Measurements from ENCODE around the gene TMEM175. TPM values are rescaled to one million over a fixed set of nuclear protein-coding genes. Genes with fewer than 3 reads are reported as not detected.

The TMEM175 gene
- total RNA-seq, 2 experiments from 2014 or later: 23.4 to 37.2 TPM

GRCh38 chr4:892780-893179, 39.5 kb upstream of the TMEM175 start:
- Mint-ChIP-seq H3K27ac (no peak overlapping the region), H3K4me3 (no peak overlapping the region), H3K9me3 (ENCODE audit: low read depth) (peaks cover under 1% of the 10 kb centered on the region), H3K27me3 (no peaks in the 10 kb centered on the region), H3K4me1 (no peaks in the 10 kb centered on the region), H3K36me3 (peaks cover 27% of the 10 kb centered on the region)
- no peak for DNase-seq
- CTCF ChIA-PET: interaction anchor here (1.1 kb wide), 1 partner anchor 10 kb away, joined by 3 read pairs; no protein-coding TSS in a partner anchor
- ATAC-seq: no peak

- no peaks in the 10 kb centered on the region for H3K9me3 Mint-ChIP-seq (ENCODE audit: low read depth)
- H3K4me1 Mint-ChIP-seq: no peaks in the 10 kb centered on the region
- ATAC-seq (no peak), DNase-seq (no peak)
- no peak overlapping the region for H3K27ac Mint-ChIP-seq
- H3K27me3 Mint-ChIP-seq: no peaks in the 10 kb centered on the region
- peaks cover 21% of the 10 kb centered on the region for H3K36me3 Mint-ChIP-seq
- CTCF ChIA-PET: no interaction called here
- H3K4me3 Mint-ChIP-seq: no peak overlapping the region
Measured at GRCh38 chr4:893276-893994, 38.8 kb upstream of the TMEM175 start.

GRCh38 chr4:893995-894705, 38.1 kb upstream of the TMEM175 start:
- Mint-ChIP-seq H3K27me3 (no peaks in the 10 kb centered on the region), H3K4me3 (no peak overlapping the region), H3K27ac (no peak overlapping the region), H3K36me3 (peaks cover 17% of the 10 kb centered on the region), H3K9me3 (ENCODE audit: low read depth) (no peaks in the 10 kb centered on the region), H3K4me1 (no peaks in the 10 kb centered on the region)
- CTCF ChIA-PET: interaction anchor here (1.5 kb wide), 1 partner anchor 152 kb away, joined by 4 read pairs; no protein-coding TSS in a partner anchor
- DNase-seq: no peak
- no peak for ATAC-seq

GRCh38 chr4:895596-895995, 36.7 kb upstream of the TMEM175 start:
- Mint-ChIP-seq H3K4me3 (no peak overlapping the region), H3K4me1 (no peaks in the 10 kb centered on the region), H3K36me3 (peaks cover 9% of the 10 kb centered on the region), H3K27ac (no peak overlapping the region), H3K27me3 (no peaks in the 10 kb centered on the region), H3K9me3 (ENCODE audit: low read depth) (no peaks in the 10 kb centered on the region)
- no peak for ATAC-seq
- CTCF ChIA-PET: interaction anchor here (1.5 kb wide), 1 partner anchor 153 kb away, joined by 4 read pairs; no protein-coding TSS in a partner anchor
- DNase-seq: no peak

GRCh38 chr4:896216-896615, 36.0 kb upstream of the TMEM175 start:
- no peak overlapping the region for H3K27ac Mint-ChIP-seq
- no peaks in the 10 kb centered on the region for H3K9me3 Mint-ChIP-seq (ENCODE audit: low read depth)
- no peaks in the 10 kb centered on the region for H3K27me3 Mint-ChIP-seq
- H3K4me3 Mint-ChIP-seq: no peak overlapping the region
- no peaks in the 10 kb centered on the region for H3K4me1 Mint-ChIP-seq
- DNase-seq: no peak
- H3K36me3 Mint-ChIP-seq: peaks cover 6% of the 10 kb centered on the region
- ATAC-seq: no peak
- CTCF ChIA-PET: interaction anchor here (1.5 kb wide), 1 partner anchor 154 kb away, joined by 4 read pairs; no protein-coding TSS in a partner anchor

GRCh38 chr4:896630-897029, 35.6 kb upstream of the TMEM175 start:
- no peak overlapping the region for H3K4me3 Mint-ChIP-seq
- H3K9me3 Mint-ChIP-seq (ENCODE audit: low read depth): no peaks in the 10 kb centered on the region
- H3K27me3 Mint-ChIP-seq: no peaks in the 10 kb centered on the region
- no peak for ATAC-seq
- H3K4me1 Mint-ChIP-seq: no peaks in the 10 kb centered on the region
- CTCF ChIA-PET: interaction anchor here (0.8 kb wide), 1 partner anchor 241 kb away, joined by 3 read pairs; no protein-coding TSS in a partner anchor
- DNase-seq: no peak
- H3K27ac Mint-ChIP-seq: no peak overlapping the region
- H3K36me3 Mint-ChIP-seq: peaks cover 6% of the 10 kb centered on the region

- ATAC-seq (no peak), DNase-seq (no peak)
- H3K27ac Mint-ChIP-seq: no peak overlapping the region
- no peak overlapping the region for H3K4me3 Mint-ChIP-seq
- CTCF ChIA-PET: no interaction called here
- H3K27me3 Mint-ChIP-seq: no peaks in the 10 kb centered on the region
- no peaks in the 10 kb centered on the region for H3K4me1 Mint-ChIP-seq
- H3K36me3 Mint-ChIP-seq: peaks cover 10% of the 10 kb centered on the region
- no peaks in the 10 kb centered on the region for H3K9me3 Mint-ChIP-seq (ENCODE audit: low read depth)
Measured at GRCh38 chr4:898123-898522, 34.1 kb upstream of the TMEM175 start.

GRCh38 chr4:898869-899555, 33.2 kb upstream of the TMEM175 start:
- ATAC-seq (no peak), DNase-seq (no peak)
- CTCF ChIA-PET: no interaction called here
- Mint-ChIP-seq H3K9me3 (ENCODE audit: low read depth) (no peaks in the 10 kb centered on the region), H3K27me3 (no peaks in the 10 kb centered on the region), H3K4me3 (no peak overlapping the region), H3K27ac (no peak overlapping the region), H3K36me3 (peaks cover 10% of the 10 kb centered on the region), H3K4me1 (no peaks in the 10 kb centered on the region)

- CTCF ChIA-PET: no interaction called here
- Mint-ChIP-seq H3K4me1 (no peaks in the 10 kb centered on the region), H3K4me3 (no peak overlapping the region), H3K9me3 (ENCODE audit: low read depth) (no peaks in the 10 kb centered on the region), H3K36me3 (peaks cover 10% of the 10 kb centered on the region), H3K27ac (no peak overlapping the region), H3K27me3 (no peaks in the 10 kb centered on the region)
- DNase-seq (no peak), ATAC-seq (no peak)
Measured at GRCh38 chr4:899556-899906, 32.7 kb upstream of the TMEM175 start.

- CTCF ChIA-PET: no interaction called here
- DNase-seq (no peak), ATAC-seq (no peak)
- no peaks in the 10 kb centered on the region for H3K9me3 Mint-ChIP-seq (ENCODE audit: low read depth)
- H3K4me3 Mint-ChIP-seq: no peak overlapping the region
- no peak overlapping the region for H3K27ac Mint-ChIP-seq
- peaks cover 14% of the 10 kb centered on the region for H3K36me3 Mint-ChIP-seq
- H3K4me1 Mint-ChIP-seq: no peaks in the 10 kb centered on the region
- no peaks in the 10 kb centered on the region for H3K27me3 Mint-ChIP-seq
Measured at GRCh38 chr4:900073-900472, 32.2 kb upstream of the TMEM175 start.

GRCh38 chr4:900721-901120, 31.5 kb upstream of the TMEM175 start:
- Mint-ChIP-seq H3K4me3 (no peak overlapping the region), H3K4me1 (no peaks in the 10 kb centered on the region), H3K36me3 (peaks cover 20% of the 10 kb centered on the region), H3K27me3 (no peaks in the 10 kb centered on the region), H3K9me3 (ENCODE audit: low read depth) (peaks cover 3% of the 10 kb centered on the region), H3K27ac (no peak overlapping the region)
- CTCF ChIA-PET: no interaction called here
- ATAC-seq: no peak
- no peak for DNase-seq

- CTCF ChIA-PET: no interaction called here
- no peak for ATAC-seq
- Mint-ChIP-seq H3K4me3 (no peak overlapping the region), H3K36me3 (peaks cover 25% of the 10 kb centered on the region), H3K27me3 (no peaks in the 10 kb centered on the region), H3K4me1 (no peaks in the 10 kb centered on the region), H3K27ac (no peak overlapping the region), H3K9me3 (ENCODE audit: low read depth) (peaks cover 5% of the 10 kb centered on the region)
- DNase-seq: no peak
Measured at GRCh38 chr4:901192-901910, 30.9 kb upstream of the TMEM175 start.
